ENCODE measurements around the gene ZNF326. TPM values are rescaled to one million over a fixed set of nuclear protein-coding genes. Genes with fewer than 3 reads are reported as not detected.

The ZNF326 gene
- total RNA-seq, 1 experiment from 2014 or later = 39.0 TPM

DNA sequence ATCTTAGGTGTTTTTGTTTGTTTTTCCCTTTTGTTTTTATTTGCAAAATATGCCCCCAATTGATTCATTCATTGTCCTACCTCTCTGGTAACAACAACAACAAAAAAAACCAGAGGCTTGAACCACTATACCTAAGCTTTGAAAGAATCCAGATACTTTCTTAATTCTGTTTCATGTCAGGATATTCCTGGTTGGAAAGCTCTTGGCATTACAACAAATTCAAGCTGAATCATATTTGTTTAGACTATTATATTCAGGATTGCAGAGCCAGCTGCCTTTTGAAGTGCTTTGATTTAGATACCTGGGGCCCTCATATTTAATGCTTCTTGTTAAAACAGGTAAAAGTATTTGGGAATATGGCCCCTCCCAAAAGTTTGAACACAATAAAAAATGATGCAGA, 22.9 kb upstream of the ZNF326 start:
- H2BK15ac ChIP-seq (ENCODE audit: low read depth, low read length) = no peak overlapping the region
- no peak overlapping the region for H3K27ac ChIP-seq (ENCODE audit: insufficient read length, low read depth, low read length)
- H3K4me1 ChIP-seq (ENCODE audit: insufficient read depth, low read length) = peaks cover 2% of the 10 kb centered on the region; the same call in 1 of the 2 replicates
- TF ChIP-seq, protein P1, sequence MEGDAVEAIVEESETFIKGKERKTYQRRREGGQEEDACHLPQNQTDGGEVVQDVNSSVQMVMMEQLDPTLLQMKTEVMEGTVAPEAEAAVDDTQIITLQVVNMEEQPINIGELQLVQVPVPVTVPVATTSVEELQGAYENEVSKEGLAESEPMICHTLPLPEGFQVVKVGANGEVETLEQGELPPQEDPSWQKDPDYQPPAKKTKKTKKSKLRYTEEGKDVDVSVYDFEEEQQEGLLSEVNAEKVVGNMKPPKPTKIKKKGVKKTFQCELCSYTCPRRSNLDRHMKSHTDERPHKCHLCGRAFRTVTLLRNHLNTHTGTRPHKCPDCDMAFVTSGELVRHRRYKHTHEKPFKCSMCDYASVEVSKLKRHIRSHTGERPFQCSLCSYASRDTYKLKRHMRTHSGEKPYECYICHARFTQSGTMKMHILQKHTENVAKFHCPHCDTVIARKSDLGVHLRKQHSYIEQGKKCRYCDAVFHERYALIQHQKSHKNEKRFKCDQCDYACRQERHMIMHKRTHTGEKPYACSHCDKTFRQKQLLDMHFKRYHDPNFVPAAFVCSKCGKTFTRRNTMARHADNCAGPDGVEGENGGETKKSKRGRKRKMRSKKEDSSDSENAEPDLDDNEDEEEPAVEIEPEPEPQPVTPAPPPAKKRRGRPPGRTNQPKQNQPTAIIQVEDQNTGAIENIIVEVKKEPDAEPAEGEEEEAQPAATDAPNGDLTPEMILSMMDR (conservative IDR thresholded peaks at IDR 0.05) = no peak
- H2BK20ac ChIP-seq (ENCODE audit: low read depth, low read length, poor library complexity, severe bottlenecking) = no peak overlapping the region
- no peak overlapping the region for H4K91ac ChIP-seq (ENCODE audit: insufficient read length, low read depth, low read length)
- H2AFZ ChIP-seq (ENCODE audit: low read length) = no peak overlapping the region
- no peaks in the 10 kb centered on the region; the same call in 1 of the 2 replicates for H3K27me3 Mint-ChIP-seq (ENCODE audit: low read depth)
- no peaks in the 10 kb centered on the region for H3K9me3 Mint-ChIP-seq
- no peak overlapping the region for H2BK12ac ChIP-seq (ENCODE audit: insufficient read length, low read depth, low read length)
- no peak overlapping the region for H2AK5ac ChIP-seq (ENCODE audit: insufficient read length, low read length)
- no peak overlapping the region for H3K23ac ChIP-seq (ENCODE audit: insufficient read length, low read depth, low read length)
- H3T11ph ChIP-seq (ENCODE audit: low read length) = no peak overlapping the region
- no peak overlapping the region for H3K18ac ChIP-seq (ENCODE audit: insufficient read length, low read depth, low read length)
- no peak overlapping the region for H4K5ac ChIP-seq (ENCODE audit: insufficient read length, low read depth, low read length)
- H3K14ac ChIP-seq (ENCODE audit: insufficient read depth, low read length) = no peak overlapping the region
- H3K56ac ChIP-seq (ENCODE audit: insufficient read length, low read depth, low read length) = no peak overlapping the region
- no peak overlapping the region for H3K4ac ChIP-seq (ENCODE audit: low read depth, low read length)
- H3K4me1 Mint-ChIP-seq = peaks cover 6% of the 10 kb centered on the region in 2 experiments; a peak in 3 of 4 replicates
- H3K9me3 ChIP-seq (ENCODE audit: control insufficient read depth, low read depth, low read length) = no peaks in the 10 kb centered on the region
- H3K23me2 ChIP-seq (ENCODE audit: insufficient read length, low read depth, low read length, poor library complexity, severe bottlenecking) = no peaks in the 10 kb centered on the region
- H4K20me1 ChIP-seq (ENCODE audit: control insufficient read depth, insufficient read depth, insufficient read length) = no peaks in the 10 kb centered on the region
- H2BK120ac ChIP-seq (ENCODE audit: low read depth, low read length, poor library complexity, severe bottlenecking) = no peak overlapping the region
- H3K4me3 Mint-ChIP-seq = no peak overlapping the region
- H3K79me2 ChIP-seq (ENCODE audit: insufficient read depth, low read length) = no peaks in the 10 kb centered on the region
- H4K8ac ChIP-seq (replicated peaks; ENCODE audit: insufficient read length, low read depth, low read length) = no peak overlapping the region
- H3K27ac Mint-ChIP-seq = no peak overlapping the region
- H3K79me1 ChIP-seq (ENCODE audit: insufficient read depth, low read depth, low read length, poor library complexity, severe bottlenecking) = no peaks in the 10 kb centered on the region
- DNase-seq = no peak
- no peak overlapping the region for H2BK5ac ChIP-seq (ENCODE audit: insufficient read length, low read length)
- no peak overlapping the region for H3K9ac ChIP-seq (ENCODE audit: extremely low read depth, insufficient read length, low read length)
- H3K27me3 ChIP-seq (ENCODE audit: insufficient read depth, low read length) = no peaks in the 10 kb centered on the region
- H3K4me2 ChIP-seq (ENCODE audit: insufficient read depth, insufficient read length, low read length) = no peak overlapping the region
- H3K36me3 Mint-ChIP-seq (ENCODE audit: insufficient read depth in 1 of 3, low read depth in 3 of 3) = no peaks in the 10 kb centered on the region

All from H9 (cell line).